Keratinocyte (primary cell): Measurements from ENCODE around the gene TRAPPC8. TPM values are rescaled to one million over a fixed set of nuclear protein-coding genes. Genes with fewer than 3 reads are reported as not detected.

Experiments used
- DNase-seq: peaks from one replicate; pipeline ENCODE4 v3.0.0-alpha.2; 2011; ENCODE audit warnings: low read depth, missing footprints, low spot score
- FAIRE-seq: peaks from 2 replicates; lab custom pipeline; 2011; peaks lifted over from hg19 to GRCh38; lab: Jason Lieb, UNC
- H2AFZ ChIP-seq: 2 replicates; pipeline ENCODE4 v1.6.0; 2012; ENCODE audit warnings: low read length, control low read depth, inconsistent platforms; ENCODE audit not compliant: control insufficient read depth
- H3K27ac ChIP-seq: 2 replicates; pipeline ENCODE4 v1.5.1; 2011; ENCODE audit warnings: low read length; ENCODE audit not compliant: control insufficient read depth, insufficient read depth
- H3K27me3 ChIP-seq: 3 replicates; pipeline ENCODE4 v1.6.0; 2011; ENCODE audit warnings: low read length; ENCODE audit not compliant: control insufficient read depth, insufficient read depth; ENCODE audit errors: extremely low read depth
- H3K36me3 ChIP-seq, 2 experiments: 2 replicates in 1 of 2; 3 replicates in 1 of 2; pipeline ENCODE4 v1.5.1; 2011; ENCODE audit warnings: low read length in 2 of 2, mild to moderate bottlenecking in 1 of 2; ENCODE audit not compliant: control insufficient read depth in 2 of 2, insufficient read depth in 2 of 2; ENCODE audit errors: extremely low read depth in 1 of 2
- H3K4me1 ChIP-seq: 3 replicates; pipeline ENCODE4 v1.5.1; 2011; ENCODE audit warnings: low read length; ENCODE audit not compliant: control insufficient read depth, insufficient read depth; ENCODE audit errors: extremely low read depth
- H3K4me2 ChIP-seq: 3 replicates; pipeline ENCODE4 v1.6.0; 2011; ENCODE audit warnings: low read depth, low read length; ENCODE audit not compliant: control insufficient read depth, insufficient read depth; ENCODE audit errors: extremely low read depth
- H3K4me3 ChIP-seq, 3 experiments: fragments of 200-600 bp in 1 of 3; sonication (generic) in 1 of 3; 2 replicates in 2 of 3; 3 replicates in 1 of 3; pipeline ENCODE4 v1.5.1; 2011 to 2016; ENCODE audit warnings: low read length in 3 of 3, mild to moderate bottlenecking in 3 of 3, control low read depth in 2 of 3, inconsistent platforms in 1 of 3, low read depth in 1 of 3, mixed read lengths in 1 of 3, mixed run types in 1 of 3, moderate library complexity in 1 of 3; ENCODE audit not compliant: control insufficient read depth in 2 of 3, insufficient read depth in 2 of 3; ENCODE audit errors: extremely low read depth in 1 of 3
- H3K79me2 ChIP-seq: 2 replicates; pipeline ENCODE4 v1.6.0; 2012; ENCODE audit warnings: low read length; ENCODE audit not compliant: control insufficient read depth, insufficient read depth
- H3K9ac ChIP-seq: 3 replicates; pipeline ENCODE4 v1.6.0; 2011; ENCODE audit warnings: low read length; ENCODE audit not compliant: control insufficient read depth, insufficient read depth; ENCODE audit errors: extremely low read depth
- H3K9me1 ChIP-seq: 3 replicates; pipeline ENCODE4 v1.6.0; 2011; ENCODE audit warnings: low read length; ENCODE audit not compliant: control insufficient read depth, insufficient read depth; ENCODE audit errors: extremely low read depth
- H3K9me3 ChIP-seq: 2 replicates; pipeline ENCODE4 v1.5.1; 2012; ENCODE audit warnings: low read depth, low read length; ENCODE audit not compliant: control insufficient read depth
- H4K20me1 ChIP-seq: 3 replicates; pipeline ENCODE4 v1.6.0; 2011; ENCODE audit warnings: low read length; ENCODE audit not compliant: control insufficient read depth, insufficient read depth; ENCODE audit errors: extremely low read depth
- EZH2 ChIP-seq: IDR thresholded peaks from one replicate; pipeline ENCODE4 v1.6.1; 2012; ENCODE audit warnings: inconsistent platforms, mild to moderate bottlenecking, low read length, moderate library complexity
- dilution Hi-C: fragments of 300-500 bp; cut with MboI; formaldehyde crosslinking; loops from one replicate; pipeline ENCODE4 v1.7.0; 2020; ENCODE audit warnings: low sequenced_read_pairs; ENCODE audit not compliant: extremely low pct_ligation_motif_present
- polyA plus RNA-seq, 5 experiments: library from polyadenylated mRNA; depleted of rRNA in 3 of 5; stranded (reverse) in 3 of 5; stranded (forward) in 1 of 5; unstranded in 1 of 5; fragments of >200 nt; gene quantifications; 1 replicate in 1 of 5; 2 replicates in 3 of 5; 3 replicates in 1 of 5; pipeline versions ENCODE4 v1.2.1 to v1.2.3, GENCODE V29; 2011 to 2012; ENCODE audit warnings: missing spikeins in 2 of 5, low read depth in 1 of 5, low replicate concordance in 1 of 5
- TF ChIP-seq, protein P1 (sequence below), 3 experiments: IDR thresholded peaks in 1 of 3; conservative IDR thresholded peaks in 1 of 3; optimal IDR thresholded peaks in 1 of 3; 2 replicates in 2 of 3; 3 replicates in 1 of 3; pipeline versions ENCODE3 to v1.5.1; 2011; ENCODE audit warnings: low read length in 3 of 3, mild to moderate bottlenecking in 3 of 3, moderate library complexity in 2 of 3, control low read depth in 1 of 3, inconsistent platforms in 1 of 3; ENCODE audit not compliant: insufficient read depth in 2 of 3; ENCODE audit errors: extremely low read depth in 1 of 3

Gene TRAPPC8
- polyA plus RNA-seq, 1 donor (not counting 4 experiments of a cell fraction or from before 2014, with no cell fraction given) = 64.8 TPM

GRCh38 chr18:31983976-31984375 lies 41.0 kb upstream of the TRAPPC8 start:
- H3K79me2 ChIP-seq = no peaks in the 10 kb centered on the region
- dilution Hi-C loops = no loop called here
- H3K27me3 ChIP-seq = no peaks in the 10 kb centered on the region
- no peak for DNase-seq
- no peaks in the 10 kb centered on the region for H3K9me1 ChIP-seq
- H3K4me1 ChIP-seq = no peaks in the 10 kb centered on the region
- no peak overlapping the region for H3K27ac ChIP-seq
- no peak for FAIRE-seq
- H3K4me2 ChIP-seq = no peak overlapping the region
- TF ChIP-seq EZH2 = no peak
- TF ChIP-seq, protein P1, sequence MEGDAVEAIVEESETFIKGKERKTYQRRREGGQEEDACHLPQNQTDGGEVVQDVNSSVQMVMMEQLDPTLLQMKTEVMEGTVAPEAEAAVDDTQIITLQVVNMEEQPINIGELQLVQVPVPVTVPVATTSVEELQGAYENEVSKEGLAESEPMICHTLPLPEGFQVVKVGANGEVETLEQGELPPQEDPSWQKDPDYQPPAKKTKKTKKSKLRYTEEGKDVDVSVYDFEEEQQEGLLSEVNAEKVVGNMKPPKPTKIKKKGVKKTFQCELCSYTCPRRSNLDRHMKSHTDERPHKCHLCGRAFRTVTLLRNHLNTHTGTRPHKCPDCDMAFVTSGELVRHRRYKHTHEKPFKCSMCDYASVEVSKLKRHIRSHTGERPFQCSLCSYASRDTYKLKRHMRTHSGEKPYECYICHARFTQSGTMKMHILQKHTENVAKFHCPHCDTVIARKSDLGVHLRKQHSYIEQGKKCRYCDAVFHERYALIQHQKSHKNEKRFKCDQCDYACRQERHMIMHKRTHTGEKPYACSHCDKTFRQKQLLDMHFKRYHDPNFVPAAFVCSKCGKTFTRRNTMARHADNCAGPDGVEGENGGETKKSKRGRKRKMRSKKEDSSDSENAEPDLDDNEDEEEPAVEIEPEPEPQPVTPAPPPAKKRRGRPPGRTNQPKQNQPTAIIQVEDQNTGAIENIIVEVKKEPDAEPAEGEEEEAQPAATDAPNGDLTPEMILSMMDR (optimal IDR thresholded peaks at IDR 0.05 in 1 of 3, IDR thresholded peaks at IDR 0.05 in 1 of 3, conservative IDR thresholded peaks at IDR 0.05 in 1 of 3; ENCODE audit: extremely low read depth in 1 of 3, insufficient read depth in 2 of 3, low read length in 3 of 3) = no peak
- H3K4me3 ChIP-seq = no peak overlapping the region
- H3K36me3 ChIP-seq = no peaks in the 10 kb centered on the region
- H3K9ac ChIP-seq = no peak overlapping the region
- no peaks in the 10 kb centered on the region for H4K20me1 ChIP-seq
- no peak overlapping the region for H2AFZ ChIP-seq
- H3K9me3 ChIP-seq = no peaks in the 10 kb centered on the region

DNA sequence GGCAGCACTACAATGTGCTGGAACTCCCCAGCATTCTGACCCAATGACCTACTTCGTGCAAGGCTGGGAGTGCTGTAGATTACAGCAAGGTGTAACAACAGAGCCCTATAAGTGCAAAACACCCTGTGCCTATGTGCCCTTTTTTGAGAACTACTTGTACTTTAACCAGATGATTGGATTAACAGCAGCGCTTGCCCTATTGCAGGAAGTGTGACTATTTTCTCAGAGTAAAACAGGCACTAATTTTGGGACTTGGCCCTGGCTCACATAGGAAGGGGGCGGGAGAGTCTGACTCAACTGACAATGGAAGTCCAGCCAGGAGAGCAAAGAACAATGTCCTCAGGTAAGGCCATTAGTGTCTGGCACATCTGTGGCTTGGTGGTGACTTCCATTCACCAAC lies 40.1 kb upstream of the TRAPPC8 start:
- DNase-seq = no peak
- dilution Hi-C loops = no loop called here
- Histone ChIP-seq H3K79me2 (no peaks in the 10 kb centered on the region), H3K27me3 (no peaks in the 10 kb centered on the region), H3K27ac (no peak overlapping the region), H3K4me3 (no peak overlapping the region), H3K9ac (no peak overlapping the region), H3K4me2 (no peak overlapping the region), H2AFZ (no peak overlapping the region), H3K36me3 (no peaks in the 10 kb centered on the region), H4K20me1 (no peaks in the 10 kb centered on the region), H3K9me1 (no peaks in the 10 kb centered on the region), H3K4me1 (no peaks in the 10 kb centered on the region), H3K9me3 (no peaks in the 10 kb centered on the region)
- no peak for FAIRE-seq
- TF ChIP-seq EZH2 = no peak
- TF ChIP-seq, protein P1 (optimal IDR thresholded peaks at IDR 0.05 in 1 of 3, IDR thresholded peaks at IDR 0.05 in 1 of 3, conservative IDR thresholded peaks at IDR 0.05 in 1 of 3; ENCODE audit: extremely low read depth in 1 of 3, insufficient read depth in 2 of 3, low read length in 3 of 3) = no peak
